HepG2 (cell line): Measurements from ENCODE around the gene BDKRB1. TPM values are rescaled to one million over a fixed set of nuclear protein-coding genes. Genes with fewer than 3 reads are reported as not detected.

Experiments
- ATAC-seq: fragments of 200-7000 bp; cut with Tn5 transposase; 3 replicates; pipeline ENCODE4 v1.9.1; 2020; ENCODE audit warnings: mild to moderate bottlenecking, moderate library complexity
- BruUV-seq: library from RNA; stranded (reverse); fragments of 400-500 nt; replicated peaks from 2 replicates; lab custom pipeline; 2021; lab: Mats Ljungman, UMichigan
- CTCF ChIA-PET: fragments of 300-600 bp; formaldehyde crosslinking; extraction: SDS; loops from one replicate; lab custom pipeline; 2021; ENCODE audit warnings: low total read pairs, inconsistent platforms, low intra/inter-chr PET ratio; lab: Yijun Ruan, JAX
- POLR2A ChIA-PET: fragments of 350-600 bp; sonication (Branson Sonifier 250); formaldehyde crosslinking; loops from one replicate; lab custom pipeline; 2020; ENCODE audit warnings: antibody characterized with exemption, inconsistent platforms; lab: Yijun Ruan, JAX
- DNase-seq: peaks from one replicate; pipeline ENCODE4 v3.0.0-alpha.2; 2015; ENCODE audit warnings: low spot score
- FAIRE-seq: peaks from 3 replicates; lab custom pipeline; 2011; peaks lifted over from hg19 to GRCh38; lab: Jason Lieb, UNC
- H2AFZ ChIP-seq: one replicate; pipeline ENCODE4 v1.6.1; 2011; ENCODE audit warnings: low read length, inconsistent platforms
- H3K27ac ChIP-seq: fragments of 300-600 bp; 3 replicates; pipeline ENCODE4 v1.8.0; 2011; ENCODE audit warnings: mixed run types, mild to moderate bottlenecking, mixed read lengths, low read length, inconsistent platforms; ENCODE audit not compliant: insufficient read depth; ENCODE audit errors: extremely low read length
- H3K27me3 ChIP-seq, 2 experiments: fragments of 200-600 bp in 1 of 2; 2 replicates in 1 of 2; 3 replicates in 1 of 2; pipeline versions ENCODE4 v1.6.0 to v1.8.0; 2011; ENCODE audit warnings: low read length in 2 of 2, mild to moderate bottlenecking in 2 of 2, moderate library complexity in 2 of 2, inconsistent platforms in 1 of 2; ENCODE audit not compliant: insufficient read depth in 2 of 2, control insufficient read depth in 1 of 2
- H3K36me3 ChIP-seq, 2 experiments: fragments of 200-600 bp in 1 of 2; replicated peaks in 1 of 2; 2 replicates in 1 of 2; 3 replicates in 1 of 2; pipeline versions ENCODE4 v1.5.1 to v1.8.0; 2011; ENCODE audit warnings: low read length in 2 of 2, inconsistent platforms in 1 of 2; ENCODE audit not compliant: insufficient read depth in 2 of 2, control insufficient read depth in 1 of 2
- H3K4me1 ChIP-seq: 2 replicates; pipeline ENCODE4 v1.5.1; 2012; ENCODE audit warnings: low read length, inconsistent platforms; ENCODE audit not compliant: insufficient read depth
- H3K4me2 ChIP-seq: 2 replicates; pipeline ENCODE4 v1.6.0; 2011; ENCODE audit warnings: low read depth, low read length, inconsistent platforms
- H3K4me3 ChIP-seq, 3 experiments: fragments of 200-600 bp in 1 of 3; sonication (generic), shearing (Covaris generic) in 1 of 3; replicated peaks in 1 of 3; 2 replicates each; pipeline ENCODE4 v1.5.1; 2011 to 2016; ENCODE audit warnings: low read length in 3 of 3, inconsistent platforms in 2 of 3, low read depth in 2 of 3, mild to moderate bottlenecking in 2 of 3, control low read depth in 1 of 3, mixed read lengths in 1 of 3; ENCODE audit not compliant: insufficient read depth in 1 of 3
- H3K79me2 ChIP-seq: one replicate; pipeline ENCODE4 v1.6.1; 2011; ENCODE audit warnings: low read length, inconsistent platforms; ENCODE audit not compliant: insufficient read depth
- H3K9ac ChIP-seq: 2 replicates; pipeline ENCODE4 v1.6.0; 2011; ENCODE audit warnings: mild to moderate bottlenecking, low read depth, low read length, inconsistent platforms; ENCODE audit not compliant: insufficient read depth
- H3K9me3 ChIP-seq: 2 replicates; pipeline ENCODE4 v1.5.1; 2012; ENCODE audit warnings: mild to moderate bottlenecking, low read length
- H4K20me1 ChIP-seq: 2 replicates; pipeline ENCODE4 v1.6.0; 2011; ENCODE audit warnings: inconsistent platforms, mild to moderate bottlenecking, low read length, moderate library complexity; ENCODE audit not compliant: insufficient read depth
- ATRX ChIP-seq: sonication (generic); formaldehyde crosslinking; IDR thresholded peaks from 2 replicates; pipeline ENCODE4 v1.4.0; 2020; ENCODE audit warnings: missing genetic modification reagents, borderline replicate concordance
- HDAC6 ChIP-seq: fragments of 200-600 bp; sonication (generic); IDR thresholded peaks from 2 replicates; pipeline ENCODE4 v1.7.0; 2017; ENCODE audit warnings: mild to moderate bottlenecking, antibody characterized with exemption, low read length, low read depth
- MED1 ChIP-seq: sonication (generic); formaldehyde crosslinking; IDR thresholded peaks from 2 replicates; pipeline ENCODE4 v1.4.0; 2020; ENCODE audit warnings: missing genetic modification reagents
- MEF2D ChIP-seq: sonication (generic); formaldehyde crosslinking; IDR thresholded peaks from 2 replicates; pipeline ENCODE4 v1.5.1; 2020; ENCODE audit warnings: mild to moderate bottlenecking, missing genetic modification reagents
- MYC ChIP-seq: sonication (generic); formaldehyde crosslinking; IDR thresholded peaks from 2 replicates; pipeline ENCODE4 v1.9.0; 2021; ENCODE audit warnings: missing genetic modification reagents, borderline replicate concordance
- NONO ChIP-seq, 2 experiments: fragments of 450-650 bp in 1 of 2; sonication (generic) in 1 of 2; formaldehyde crosslinking in 1 of 2; IDR thresholded peaks in 1 of 2; conservative IDR thresholded peaks in 1 of 2; 2 replicates each; pipeline versions ENCODE4 v1.6.1 to v1.8.0; 2017 to 2022; ENCODE audit warnings: mild to moderate bottlenecking in 1 of 2, missing genetic modification reagents in 1 of 2, moderate library complexity in 1 of 2
- RBAK ChIP-seq: sonication (generic); formaldehyde crosslinking; IDR thresholded peaks from 2 replicates; pipeline ENCODE4 v1.5.1; 2020; ENCODE audit warnings: mild to moderate bottlenecking, missing genetic modification reagents
- SNAI1 ChIP-seq: sonication (generic); formaldehyde crosslinking; IDR thresholded peaks from 2 replicates; pipeline ENCODE4 v1.5.0; 2020; ENCODE audit warnings: mild to moderate bottlenecking, missing genetic modification reagents, borderline replicate concordance
- XRCC5 ChIP-seq: fragments of 200-400 bp; formaldehyde crosslinking; optimal IDR thresholded peaks from 2 replicates; pipeline ENCODE3; 2017; ENCODE audit warnings: mild to moderate bottlenecking, low read length
- ZBTB1 ChIP-seq: sonication (generic); formaldehyde crosslinking; IDR thresholded peaks from 2 replicates; pipeline ENCODE4 v1.4.0; 2020; ENCODE audit warnings: missing genetic modification reagents, borderline replicate concordance
- ZBTB42 ChIP-seq: sonication (generic); formaldehyde crosslinking; IDR thresholded peaks from 2 replicates; pipeline ENCODE4 v1.5.0; 2020; ENCODE audit warnings: mild to moderate bottlenecking, missing genetic modification reagents
- ZNF383 ChIP-seq: sonication (generic); formaldehyde crosslinking; IDR thresholded peaks from 2 replicates; pipeline ENCODE4 v1.4.0; 2020; ENCODE audit warnings: missing genetic modification reagents, mild to moderate bottlenecking, borderline replicate concordance
- ZNF614 ChIP-seq: IDR thresholded peaks from 2 replicates; pipeline ENCODE4 v1.6.1; 2018; ENCODE audit warnings: missing biosample characterization, missing genetic modification reagents, inconsistent platforms, borderline replicate concordance
- ZNF672 ChIP-seq: sonication (generic); formaldehyde crosslinking; IDR thresholded peaks from 2 replicates; pipeline ENCODE4 v1.8.1; 2022; ENCODE audit warnings: missing genetic modification reagents
- ZNF678 ChIP-seq: sonication (generic); formaldehyde crosslinking; IDR thresholded peaks from 2 replicates; pipeline ENCODE4 v1.4.0; 2020; ENCODE audit warnings: mild to moderate bottlenecking, missing genetic modification reagents
- WGBS: methylation state at CpG from one replicate; pipeline ENCODE4 v1.1.6; 2017; ENCODE audit warnings: low lambda C conversion rate; 5-methylcytosine and 5-hydroxymethylcytosine counted together
- in situ Hi-C: cut with HindIII; loops from 2 replicates; pipeline ENCODE4 v1.10.0; 2017; ENCODE audit warnings: low pct_unique_long_range_greater_than_20kb; ENCODE audit not compliant: extremely low pct_ligation_motif_present
- intact Hi-C: fragments of 100-400 bp; cut with micrococcal nuclease; formaldehyde crosslinking; loops from one replicate; pipeline ENCODE4 v1.10.0; 2022; ENCODE audit not compliant: unreplicated experiment
- polyA plus RNA-seq, 8 experiments: library from polyadenylated mRNA; depleted of rRNA in 3 of 8; stranded (reverse) in 7 of 8; unstranded in 1 of 8; fragments of >200 nt; fragmentation: Illumina TruSeq in 4 of 8; extraction: Trizol in 4 of 8; gene quantifications; 2 replicates each; pipeline versions ENCODE4 v1.2.1 to v1.2.3, GENCODE V29; 2011 to 2016; ENCODE audit warnings: low read depth in 4 of 8, missing spikeins in 1 of 8, mixed read lengths in 1 of 8; ENCODE audit not compliant: insufficient read depth in 1 of 8
- total RNA-seq, 5 experiments: library from RNA; depleted of rRNA; stranded (reverse); fragments of >200 nt; fragmentation: Illumina TruSeq; extraction: Trizol; gene quantifications; 2 replicates each; pipeline ENCODE4 v1.2.3, GENCODE V29; 2016; ENCODE audit warnings: low read depth in 1 of 5
- TF ChIP-seq, protein P1 (sequence below): sonication (generic); formaldehyde crosslinking; IDR thresholded peaks from 2 replicates; pipeline ENCODE4 v1.4.0; 2020; ENCODE audit warnings: missing genetic modification reagents
- TF ChIP-seq, protein P2 (sequence below): sonication (generic); formaldehyde crosslinking; IDR thresholded peaks from 2 replicates; pipeline ENCODE4 v1.4.0; 2020; ENCODE audit warnings: missing genetic modification reagents

Gene BDKRB1
- total and polyA plus RNA-seq, 2 of the 13 experiments (the other 11 are each of a cell fraction or from before 2014, with no cell fraction given): 0.05 TPM; not detected in 1

DNA sequence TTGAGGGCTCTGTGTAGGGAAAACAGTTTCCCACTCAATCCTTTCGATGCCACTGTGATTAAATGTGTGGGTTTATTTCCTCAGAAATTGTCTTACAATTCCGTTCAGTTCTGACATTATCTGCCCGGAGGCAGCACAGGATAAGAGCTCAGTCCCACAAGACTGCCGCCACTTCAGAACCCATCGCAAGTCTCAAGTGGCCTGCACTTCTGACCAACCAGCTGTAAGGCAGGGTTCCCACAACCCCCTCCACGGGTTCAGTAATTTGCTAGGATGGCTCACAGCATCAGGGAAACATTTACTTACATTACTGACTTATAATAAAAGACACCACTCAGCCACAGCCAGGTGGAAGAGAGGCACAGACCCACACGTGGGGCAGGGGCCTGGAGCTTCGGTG lies 34.2 kb upstream of the BDKRB1 start:
- Histone ChIP-seq H4K20me1 (no peaks in the 10 kb centered on the region), H3K79me2 (no peaks in the 10 kb centered on the region), H3K9me3 (no peaks in the 10 kb centered on the region), H3K4me1 (no peaks in the 10 kb centered on the region), H3K9ac (no peak overlapping the region), H3K27ac (no peak overlapping the region), H3K36me3 (no peaks in the 10 kb centered on the region), H3K4me3 (no peak overlapping the region), H3K27me3 (no peaks in the 10 kb centered on the region), H3K4me2 (no peak overlapping the region), H2AFZ (no peak overlapping the region)
- TF ChIP-seq ZNF678 (CRISPR knock-in tag) (no peak), ZNF672 (no peak), MED1 (CRISPR knock-in tag) (no peak), ZNF614 (CRISPR knock-in tag) (no peak), ZBTB42 (no peak), XRCC5 (no peak), NONO (IDR thresholded peaks at IDR 0.05) (no peak), NONO (CRISPR knock-in tag; conservative IDR thresholded peaks at IDR 0.05) (no peak), SNAI1 (CRISPR knock-in tag) (no peak), ATRX (no peak), RBAK (CRISPR knock-in tag) (no peak), ZBTB1 (no peak), MEF2D (no peak), MYC (no peak), ZNF383 (CRISPR knock-in tag) (no peak), HDAC6 (no peak)
- TF ChIP-seq, protein P1, sequence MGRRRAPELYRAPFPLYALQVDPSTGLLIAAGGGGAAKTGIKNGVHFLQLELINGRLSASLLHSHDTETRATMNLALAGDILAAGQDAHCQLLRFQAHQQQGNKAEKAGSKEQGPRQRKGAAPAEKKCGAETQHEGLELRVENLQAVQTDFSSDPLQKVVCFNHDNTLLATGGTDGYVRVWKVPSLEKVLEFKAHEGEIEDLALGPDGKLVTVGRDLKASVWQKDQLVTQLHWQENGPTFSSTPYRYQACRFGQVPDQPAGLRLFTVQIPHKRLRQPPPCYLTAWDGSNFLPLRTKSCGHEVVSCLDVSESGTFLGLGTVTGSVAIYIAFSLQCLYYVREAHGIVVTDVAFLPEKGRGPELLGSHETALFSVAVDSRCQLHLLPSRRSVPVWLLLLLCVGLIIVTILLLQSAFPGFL: no peak
- TF ChIP-seq, protein P2, sequence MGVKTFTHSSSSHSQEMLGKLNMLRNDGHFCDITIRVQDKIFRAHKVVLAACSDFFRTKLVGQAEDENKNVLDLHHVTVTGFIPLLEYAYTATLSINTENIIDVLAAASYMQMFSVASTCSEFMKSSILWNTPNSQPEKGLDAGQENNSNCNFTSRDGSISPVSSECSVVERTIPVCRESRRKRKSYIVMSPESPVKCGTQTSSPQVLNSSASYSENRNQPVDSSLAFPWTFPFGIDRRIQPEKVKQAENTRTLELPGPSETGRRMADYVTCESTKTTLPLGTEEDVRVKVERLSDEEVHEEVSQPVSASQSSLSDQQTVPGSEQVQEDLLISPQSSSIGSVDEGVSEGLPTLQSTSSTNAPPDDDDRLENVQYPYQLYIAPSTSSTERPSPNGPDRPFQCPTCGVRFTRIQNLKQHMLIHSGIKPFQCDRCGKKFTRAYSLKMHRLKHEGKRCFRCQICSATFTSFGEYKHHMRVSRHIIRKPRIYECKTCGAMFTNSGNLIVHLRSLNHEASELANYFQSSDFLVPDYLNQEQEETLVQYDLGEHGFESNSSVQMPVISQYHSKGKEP (CRISPR knock-in tag): no peak
- POLR2A ChIA-PET: no interaction called here
- 45% methylated on average over 8 of the region's 8 CpGs for WGBS
- in situ Hi-C loops: no loop called here
- no peak for FAIRE-seq
- no peak for ATAC-seq
- intact Hi-C loops: no loop called here
- DNase-seq: no peak
- BruUV-seq: no TSS peak
- CTCF ChIA-PET: no interaction called here
